ENCODE data around the gene CCDC97.

CCDC97 gene

GRCh38 chr19:41320568-41320967 lies 10.6 kb downstream of the CCDC97 start:
- H3K27me3 ChIP-seq (ENCODE audit: control insufficient read depth, low read length): no peaks in the 10 kb centered on the region
- H3K9me3 ChIP-seq (ENCODE audit: control insufficient read depth, insufficient read depth, low read length): no peaks in the 10 kb centered on the region
- peaks cover 16% of the 10 kb centered on the region for H3F3A ChIP-seq (ENCODE audit: control insufficient read depth, insufficient read depth)
- H3K4me1 ChIP-seq (ENCODE audit: control insufficient read depth, low read length): peaks cover 15% of the 10 kb centered on the region
- peaks cover 72% of the 10 kb centered on the region for H3K36me3 ChIP-seq (ENCODE audit: control insufficient read depth, low read length)
- H3K27ac ChIP-seq (ENCODE audit: low read depth, low read length): no peak overlapping the region
- H3K9me2 ChIP-seq (replicated peaks; ENCODE audit: control insufficient read depth, low read length): no peaks in the 10 kb centered on the region
- TF ChIP-seq EZH2phosphoT487 (IDR thresholded peaks at IDR 0.05; ENCODE audit: borderline replicate concordance, low read length) (no peak), CTCF (IDR thresholded peaks at IDR 0.05; ENCODE audit: low read depth, low read length, poor library complexity, severe bottlenecking) (no peak)
- H3K4me2 ChIP-seq (ENCODE audit: low read length): no peak overlapping the region
- H4K20me1 ChIP-seq (ENCODE audit: control insufficient read depth, insufficient read depth, low read depth, low read length): no peaks in the 10 kb centered on the region
- peaks cover 3% of the 10 kb centered on the region; the same call in 1 of the 2 replicates for H3K79me2 ChIP-seq (ENCODE audit: control insufficient read depth, low read length)
- H3K4me3 ChIP-seq (ENCODE audit: low read length): no peak overlapping the region

- H3K79me2 ChIP-seq (ENCODE audit: control insufficient read depth, low read length): peaks cover 7% of the 10 kb centered on the region; the same call in 1 of the 2 replicates
- H3K36me3 ChIP-seq (ENCODE audit: control insufficient read depth, low read length): peaks cover 72% of the 10 kb centered on the region
- no peak overlapping the region for H3K4me3 ChIP-seq (ENCODE audit: low read length)
- peaks cover 21% of the 10 kb centered on the region for H3K4me1 ChIP-seq (ENCODE audit: control insufficient read depth, low read length)
- no peaks in the 10 kb centered on the region for H3K9me2 ChIP-seq (replicated peaks; ENCODE audit: control insufficient read depth, low read length)
- peaks cover 18% of the 10 kb centered on the region for H3F3A ChIP-seq (ENCODE audit: control insufficient read depth, insufficient read depth)
- no peaks in the 10 kb centered on the region for H3K27me3 ChIP-seq (ENCODE audit: control insufficient read depth, low read length)
- no peak overlapping the region for H3K4me2 ChIP-seq (ENCODE audit: low read length)
- no peaks in the 10 kb centered on the region for H3K9me3 ChIP-seq (ENCODE audit: control insufficient read depth, insufficient read depth, low read length)
- TF ChIP-seq CTCF (IDR thresholded peaks at IDR 0.05; ENCODE audit: low read depth, low read length, poor library complexity, severe bottlenecking) (no peak), EZH2phosphoT487 (IDR thresholded peaks at IDR 0.05; ENCODE audit: borderline replicate concordance, low read length) (no peak)
- H3K27ac ChIP-seq (ENCODE audit: low read depth, low read length): no peak overlapping the region
- no peaks in the 10 kb centered on the region for H4K20me1 ChIP-seq (ENCODE audit: control insufficient read depth, insufficient read depth, low read depth, low read length)
Measured at GRCh38 chr19:41321204-41321599, 11.2 kb downstream of the CCDC97 start.

GRCh38 chr19:41321600-41322270 lies 11.8 kb downstream of the CCDC97 start:
- peaks cover 26% of the 10 kb centered on the region for H3K4me1 ChIP-seq (ENCODE audit: control insufficient read depth, low read length)
- TF ChIP-seq EZH2phosphoT487 (IDR thresholded peaks at IDR 0.05; ENCODE audit: borderline replicate concordance, low read length): no peak
- TF ChIP-seq CTCF (IDR thresholded peaks at IDR 0.05; ENCODE audit: low read depth, low read length, poor library complexity, severe bottlenecking): peak; percentile 58
- no peaks in the 10 kb centered on the region for H4K20me1 ChIP-seq (ENCODE audit: control insufficient read depth, insufficient read depth, low read depth, low read length)
- peaks cover 9% of the 10 kb centered on the region for H3K79me2 ChIP-seq (ENCODE audit: control insufficient read depth, low read length)
- no peaks in the 10 kb centered on the region for H3K9me2 ChIP-seq (replicated peaks; ENCODE audit: control insufficient read depth, low read length)
- no peak overlapping the region for H3K4me3 ChIP-seq (ENCODE audit: low read length)
- peaks cover 22% of the 10 kb centered on the region for H3F3A ChIP-seq (ENCODE audit: control insufficient read depth, insufficient read depth)
- no peaks in the 10 kb centered on the region for H3K9me3 ChIP-seq (ENCODE audit: control insufficient read depth, insufficient read depth, low read length)
- peaks cover 68% of the 10 kb centered on the region for H3K36me3 ChIP-seq (ENCODE audit: control insufficient read depth, low read length)
- no peak overlapping the region for H3K27ac ChIP-seq (ENCODE audit: low read depth, low read length)
- no peaks in the 10 kb centered on the region for H3K27me3 ChIP-seq (ENCODE audit: control insufficient read depth, low read length)
- no peak overlapping the region for H3K4me2 ChIP-seq (ENCODE audit: low read length)

All from DOHH2 (cell line).